GM21528 (cell line): ENCODE data around the gene ELF1.
"Not testable (repeated sequence)": the region's sequence is repeated elsewhere in the genome, so short reads cannot be mapped to it uniquely, and the experiment has no call there.

Experiments used
- ATAC-seq: cut with Tn5 transposase; IDR thresholded peaks from one replicate; pipeline ENCODE4 v1.9.1; 2021; ENCODE audit warnings: mild to moderate bottlenecking, moderate library complexity; ENCODE audit not compliant: unreplicated experiment, low FRiP score

ELF1 gene

DNA sequence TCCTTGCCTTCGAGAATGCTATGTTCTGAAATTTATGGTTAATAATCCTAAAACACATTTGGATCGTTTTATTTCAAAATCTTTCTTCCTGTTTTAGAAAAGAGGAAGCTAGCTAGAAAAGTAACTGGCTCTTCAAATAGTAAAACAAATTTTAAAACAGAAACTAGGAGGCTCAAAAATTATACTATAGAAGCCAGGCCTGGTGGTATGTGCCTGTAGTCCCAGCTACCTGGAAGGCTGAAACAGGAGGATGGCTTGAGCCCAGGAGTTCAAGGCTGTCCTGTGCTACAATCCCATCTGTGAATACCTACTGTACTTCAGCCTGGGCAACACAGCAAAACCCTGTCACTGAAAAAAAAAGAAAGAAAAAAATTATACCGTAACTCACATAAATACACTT lies 57.9 kb downstream of the ELF1 start:
- ATAC-seq = no peak

DNA sequence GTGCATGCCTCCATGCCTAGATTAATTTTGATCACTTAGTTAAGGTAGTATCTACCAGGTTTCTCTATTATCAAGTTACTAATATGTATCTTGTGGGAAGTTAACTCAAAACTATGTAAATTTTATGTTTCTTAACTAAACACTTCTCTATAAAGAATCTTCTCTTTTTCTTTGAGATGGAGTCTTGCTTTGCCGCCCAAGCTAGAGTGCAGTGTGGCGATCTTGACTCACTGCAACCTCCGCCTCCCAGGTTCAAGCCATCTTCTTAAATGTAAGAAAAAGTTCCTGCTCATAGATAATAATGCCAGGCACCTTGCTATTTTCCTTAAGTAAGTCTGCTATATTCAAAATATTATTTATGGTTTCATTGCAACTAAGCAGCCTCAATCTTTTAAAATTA lies 58.4 kb downstream of the ELF1 start:
- no peak for ATAC-seq

- no peak for ATAC-seq
Measured at GRCh38 chr13:40958655-40959054, 60.5 kb downstream of the ELF1 start.

DNA sequence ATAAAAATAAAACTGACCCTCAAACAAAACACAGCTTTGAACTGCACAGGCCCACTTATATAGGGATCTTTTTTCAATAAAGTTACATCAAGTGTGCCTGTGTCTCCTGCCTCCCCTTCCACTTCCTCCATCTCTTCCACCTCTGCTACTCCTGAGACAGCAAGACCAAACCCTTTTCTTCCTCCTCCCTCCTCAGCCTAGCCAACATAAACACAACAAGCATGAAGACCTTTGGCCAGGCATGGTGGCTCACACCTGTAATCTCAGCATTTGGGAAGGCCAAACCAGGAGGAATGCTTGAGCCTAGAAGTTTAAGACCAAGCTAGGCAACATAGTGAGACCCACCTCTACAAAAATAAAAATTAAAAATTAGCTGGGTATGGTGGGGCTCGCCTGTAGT lies 72.6 kb downstream of the ELF1 start:
- ATAC-seq = no peak

DNA sequence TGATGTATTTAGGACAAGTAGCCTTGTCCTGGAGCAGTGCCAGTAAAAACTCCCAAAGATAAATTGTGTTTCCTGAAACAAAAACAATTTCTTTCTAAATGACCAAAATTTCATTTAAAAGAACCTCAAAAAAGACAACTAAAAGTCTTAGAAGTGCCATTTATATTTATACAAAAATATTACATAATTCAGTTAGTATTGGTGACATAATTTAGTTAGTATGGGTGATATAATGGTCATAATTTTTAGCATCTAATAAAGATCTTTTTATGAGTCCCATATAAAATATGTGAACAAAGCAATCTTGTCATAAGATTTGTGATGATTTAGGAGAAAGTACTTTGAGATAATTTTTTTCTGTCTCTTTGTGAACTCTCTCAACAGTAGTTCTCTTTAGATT lies 76.0 kb downstream of the ELF1 start:
- no peak for ATAC-seq

DNA sequence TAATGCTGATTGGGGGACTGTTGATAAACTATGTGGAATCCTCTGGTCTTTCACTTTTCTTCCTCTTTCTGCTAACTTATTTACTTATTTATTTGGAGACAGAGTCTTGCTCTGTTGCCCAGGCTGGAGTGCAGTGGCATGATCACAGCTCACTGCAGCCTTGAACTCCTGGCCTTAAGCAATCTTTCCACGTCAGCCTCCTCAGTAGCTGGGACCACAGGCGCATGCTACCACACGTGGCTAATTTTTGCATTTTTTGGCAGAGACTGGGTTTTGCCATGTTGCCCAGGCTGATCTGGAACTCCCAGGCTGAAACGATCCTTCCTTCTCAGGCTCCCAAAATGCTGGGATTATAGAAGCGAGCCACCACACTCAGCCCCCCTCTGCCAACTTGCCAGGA lies 77.5 kb downstream of the ELF1 start:
- no peak for ATAC-seq

- ATAC-seq = no peak
Measured at GRCh38 chr13:40940841-40941240, 78.3 kb downstream of the ELF1 start.

- ATAC-seq = no peak
Measured at GRCh38 chr13:40933508-40934204, 85.5 kb downstream of the ELF1 start.

- ATAC-seq = no peak
Measured at GRCh38 chr13:40932252-40932651, 86.9 kb downstream of the ELF1 start.

- ATAC-seq = no peak
Measured at GRCh38 chr13:40931719-40932118, 87.4 kb downstream of the ELF1 start.

DNA sequence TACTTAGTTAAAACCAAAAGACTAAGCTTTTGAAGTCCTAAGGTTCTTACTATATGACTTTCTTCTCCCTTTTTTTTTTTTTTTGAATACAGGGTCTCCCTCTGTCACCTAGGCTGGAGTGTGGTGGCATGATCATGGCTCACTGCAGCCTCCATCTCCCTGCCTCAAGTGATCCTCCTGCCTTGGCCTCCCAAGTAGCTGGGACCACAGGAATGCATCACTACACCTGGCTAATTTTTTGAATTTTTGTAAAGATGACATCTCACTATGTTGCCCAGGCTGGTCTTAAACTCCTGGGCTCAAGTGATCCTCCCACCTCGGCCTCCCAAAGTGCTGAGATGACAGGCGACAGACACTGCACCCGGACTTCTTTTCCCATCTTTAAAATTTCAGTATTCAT lies 89.2 kb downstream of the ELF1 start:
- not testable (repeated sequence) for ATAC-seq

DNA sequence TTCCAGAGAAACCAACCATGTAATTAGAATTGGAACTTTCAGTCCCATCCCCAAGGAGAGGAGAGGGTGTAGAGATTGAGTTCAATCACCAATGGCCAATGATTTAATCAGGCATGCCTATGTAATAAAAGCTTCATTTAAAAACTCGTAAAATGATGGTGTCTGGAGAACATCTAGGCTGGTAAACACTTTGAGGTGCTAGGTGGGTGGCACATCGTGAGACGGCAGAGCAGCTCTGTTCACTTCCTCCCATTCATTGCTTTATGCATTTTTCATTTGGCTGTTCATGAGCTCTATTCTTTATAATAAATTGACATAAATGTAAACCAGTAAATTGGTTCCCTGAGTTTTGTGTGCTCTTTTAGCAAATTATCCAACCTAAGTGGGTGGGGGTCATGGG lies 90.1 kb downstream of the ELF1 start:
- no peak for ATAC-seq

DNA sequence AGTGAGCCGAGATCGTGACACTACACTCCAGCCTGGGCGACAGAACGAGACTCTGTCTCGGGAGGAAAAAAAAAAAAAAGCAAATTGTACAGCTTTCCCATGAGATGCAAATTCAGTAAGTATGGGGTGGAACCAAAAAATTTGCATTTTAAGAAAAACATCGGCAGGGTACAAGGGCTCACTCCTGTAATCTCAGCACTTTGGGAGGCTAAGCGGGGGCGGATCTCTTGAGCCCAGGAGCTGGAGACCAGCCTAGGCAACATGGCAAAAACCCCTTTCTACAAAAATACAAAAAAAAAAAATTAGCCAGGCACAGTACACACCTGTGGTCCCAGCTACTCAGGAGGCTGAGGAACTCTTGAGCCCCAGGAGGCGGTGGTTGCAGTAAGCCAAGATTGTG lies 91.2 kb downstream of the ELF1 start:
- ATAC-seq = no peak

GRCh38 chr13:40923867-40924266 lies 95.2 kb downstream of the ELF1 start:
- ATAC-seq = no peak

GRCh38 chr13:40922437-40923040 lies 96.6 kb downstream of the ELF1 start:
- no peak for ATAC-seq

- no peak for ATAC-seq
Measured at GRCh38 chr13:40920826-40921225, 98.3 kb downstream of the ELF1 start.

- ATAC-seq = not testable (repeated sequence)
Measured at GRCh38 chr13:40919901-40920300, 99.2 kb downstream of the ELF1 start.

GRCh38 chr13:40916207-40916998 lies 102.7 kb downstream of the ELF1 start:
- no peak for ATAC-seq

DNA sequence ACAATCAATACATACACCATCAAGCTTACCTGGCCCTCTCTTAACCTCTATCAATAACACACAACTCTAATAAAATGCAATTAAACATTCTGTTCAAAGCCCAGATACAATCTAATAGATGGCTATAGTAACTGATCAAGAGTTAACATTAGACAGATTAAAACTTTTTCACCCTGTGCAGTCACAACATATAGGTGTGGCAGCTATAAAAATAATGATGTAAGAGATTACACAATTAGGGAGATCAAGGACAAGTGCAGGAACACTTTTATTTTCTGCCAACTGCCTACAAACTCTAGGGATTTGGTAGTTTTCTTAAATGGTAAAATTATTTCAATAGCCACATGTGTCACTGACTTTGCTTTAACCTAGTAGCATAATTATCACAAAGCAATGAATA lies 104.3 kb downstream of the ELF1 start:
- not testable (repeated sequence) for ATAC-seq

GRCh38 chr13:40911341-40911740 lies 107.8 kb downstream of the ELF1 start:
- no peak for ATAC-seq

GRCh38 chr13:40910324-40911050 lies 108.6 kb downstream of the ELF1 start:
- ATAC-seq = no peak
